Transverse colon (tissue), 4 donors: Measurements from ENCODE around the gene NHS.

ENCODE experiments used
- EP300 ChIP-seq: sonication (generic); formaldehyde crosslinking; IDR thresholded peaks from one replicate; pipeline ENCODE4 v1.6.1; 2017; ENCODE audit warnings: antibody characterized with exemption, low read depth
- POLR2A ChIP-seq: fragments of 450-650 bp; IDR thresholded peaks from one replicate; pipeline ENCODE4 v1.6.1; 2016; ENCODE audit warnings: antibody characterized with exemption, mild to moderate bottlenecking, moderate library complexity
- POLR2AphosphoS5 ChIP-seq, 3 donors: sonication (generic); formaldehyde crosslinking; IDR thresholded peaks; one replicate each; pipeline ENCODE4 v1.6.1; 2016; ENCODE audit warnings: antibody characterized with exemption in 3 of 3
- TF ChIP-seq, protein P1 (sequence below), 5 experiments: fragments of 200-600 bp in 3 of 5; fragments of 450-650 bp in 2 of 5; sonication (generic) in 3 of 5; IDR thresholded peaks; 1 replicate in 2 of 5; 2 replicates in 3 of 5; pipeline ENCODE4 v1.5.1; 2016 to 2017; ENCODE audit warnings: antibody characterized with exemption in 5 of 5, inconsistent platforms in 3 of 5, mild to moderate bottlenecking in 2 of 5, moderate library complexity in 1 of 5

DNA sequence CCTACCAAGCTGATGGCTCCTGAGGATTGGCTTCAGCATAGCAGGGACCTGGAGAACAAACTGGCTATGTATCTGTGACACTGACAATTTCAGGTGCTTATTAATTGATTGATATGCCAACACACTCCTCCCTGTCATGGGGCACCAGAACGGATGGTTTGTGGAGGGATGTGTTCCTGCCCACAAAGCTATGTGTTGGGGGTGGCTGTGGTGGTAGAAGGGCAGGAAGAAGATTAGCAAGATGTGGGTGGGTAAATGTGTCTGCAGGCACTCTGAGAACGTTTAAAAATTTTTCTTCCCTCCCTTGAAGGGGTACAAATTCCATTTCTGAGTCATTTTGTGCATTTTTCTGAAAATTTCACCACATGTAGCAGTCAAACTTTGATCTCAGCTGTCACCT, 307.3 kb downstream of the NHS start:
- TF ChIP-seq, protein P1, sequence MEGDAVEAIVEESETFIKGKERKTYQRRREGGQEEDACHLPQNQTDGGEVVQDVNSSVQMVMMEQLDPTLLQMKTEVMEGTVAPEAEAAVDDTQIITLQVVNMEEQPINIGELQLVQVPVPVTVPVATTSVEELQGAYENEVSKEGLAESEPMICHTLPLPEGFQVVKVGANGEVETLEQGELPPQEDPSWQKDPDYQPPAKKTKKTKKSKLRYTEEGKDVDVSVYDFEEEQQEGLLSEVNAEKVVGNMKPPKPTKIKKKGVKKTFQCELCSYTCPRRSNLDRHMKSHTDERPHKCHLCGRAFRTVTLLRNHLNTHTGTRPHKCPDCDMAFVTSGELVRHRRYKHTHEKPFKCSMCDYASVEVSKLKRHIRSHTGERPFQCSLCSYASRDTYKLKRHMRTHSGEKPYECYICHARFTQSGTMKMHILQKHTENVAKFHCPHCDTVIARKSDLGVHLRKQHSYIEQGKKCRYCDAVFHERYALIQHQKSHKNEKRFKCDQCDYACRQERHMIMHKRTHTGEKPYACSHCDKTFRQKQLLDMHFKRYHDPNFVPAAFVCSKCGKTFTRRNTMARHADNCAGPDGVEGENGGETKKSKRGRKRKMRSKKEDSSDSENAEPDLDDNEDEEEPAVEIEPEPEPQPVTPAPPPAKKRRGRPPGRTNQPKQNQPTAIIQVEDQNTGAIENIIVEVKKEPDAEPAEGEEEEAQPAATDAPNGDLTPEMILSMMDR (IDR thresholded peaks at IDR 0.05) = no peak
- no peak for TF ChIP-seq POLR2AphosphoS5 (IDR thresholded peaks at IDR 0.05)
- no peak for TF ChIP-seq EP300
- no peak for TF ChIP-seq POLR2A
